Stomach smooth muscle (tissue), 2 donors: ENCODE data around the gene ZNF563.
"Not testable (repeated sequence)": the region's sequence is repeated elsewhere in the genome, so short reads cannot be mapped to it uniquely, and the experiment has no call there.

Experiments used
- H3K27ac ChIP-seq: one replicate; pipeline ENCODE4 v1.7.0; 2013; ENCODE audit warnings: mild to moderate bottlenecking, low read length, inconsistent platforms
- H3K27me3 ChIP-seq, 2 donors: one replicate each; pipeline ENCODE4 v1.7.0; 2013; ENCODE audit warnings: low read length in 2 of 2; ENCODE audit not compliant: insufficient read depth in 2 of 2, control insufficient read depth in 1 of 2
- H3K36me3 ChIP-seq, 2 donors: one replicate each; pipeline ENCODE4 v1.7.0; 2013; ENCODE audit warnings: low read length in 2 of 2; ENCODE audit not compliant: control insufficient read depth in 2 of 2, insufficient read depth in 2 of 2
- H3K4me1 ChIP-seq: one replicate; pipeline ENCODE4 v1.7.0; 2013; ENCODE audit warnings: low read length; ENCODE audit not compliant: control insufficient read depth, insufficient read depth
- H3K4me3 ChIP-seq, 2 donors: one replicate each; pipeline ENCODE4 v1.7.0; 2013; ENCODE audit warnings: low read length in 2 of 2
- H3K9ac ChIP-seq, 2 donors: one replicate each; pipeline ENCODE4 v1.7.0; 2013; ENCODE audit warnings: low read length in 2 of 2, mild to moderate bottlenecking in 1 of 2
- H3K9me3 ChIP-seq, 2 donors: one replicate each; pipeline ENCODE4 v1.7.0; 2013; ENCODE audit warnings: low read length in 2 of 2; ENCODE audit not compliant: control insufficient read depth in 2 of 2
- donor health status: healthy.
- donor health status: Pancreatic carcinoma.

ZNF563 gene

GRCh38 chr19:12333162-12334159, at the start of gene ZNF563:
ZNF563 (minus strand) TSS chr19:12333633; CDS start chr19:12333482, 151 bp downstream.
- Histone ChIP-seq H3K9me3 (no peaks in the 10 kb centered on the region), H3K4me1 (peaks cover 15% of the 10 kb centered on the region), H3K4me3 (peak within 1 kb of the TSS; percentile 88 to 96), H3K9ac (peak within 1 kb of the TSS; percentile 91 to 93), H3K27ac (peak within 1 kb of the TSS; percentile 90), H3K27me3 (no peaks in the 10 kb centered on the region), H3K36me3 (no peaks in the 10 kb centered on the region)

- Histone ChIP-seq H3K4me1 (no peaks in the 10 kb centered on the region), H3K27me3 (no peaks in the 10 kb centered on the region), H3K36me3 (peaks cover 12 to 16% of the 10 kb centered on the region in 2 donors), H3K4me3 (no peak overlapping the region), H3K9me3 (peaks cover 3 to 8% of the 10 kb centered on the region in 2 donors), H3K9ac (no peak overlapping the region), H3K27ac (no peak overlapping the region)
These were observed 47.0 kb upstream of the ZNF563 start for GRCh38 chr19:12380444-12380737.

GRCh38 chr19:12379732-12380443, 46.5 kb upstream of the ZNF563 start:
- peaks cover 3 to 8% of the 10 kb centered on the region in 2 donors for H3K9me3 ChIP-seq
- H3K9ac ChIP-seq = no peak overlapping the region
- peaks cover 12 to 16% of the 10 kb centered on the region in 2 donors for H3K36me3 ChIP-seq
- no peaks in the 10 kb centered on the region for H3K4me1 ChIP-seq
- no peak overlapping the region for H3K4me3 ChIP-seq
- H3K27me3 ChIP-seq = no peaks in the 10 kb centered on the region
- H3K27ac ChIP-seq = no peak overlapping the region

- no peak overlapping the region for H3K4me3 ChIP-seq
- H3K9ac ChIP-seq = no peak overlapping the region
- no peaks in the 10 kb centered on the region for H3K4me1 ChIP-seq
- H3K27ac ChIP-seq = no peak overlapping the region
- H3K9me3 ChIP-seq = peaks cover 0 to 3% of the 10 kb centered on the region in 2 donors
- no peaks in the 10 kb centered on the region for H3K27me3 ChIP-seq
- no peaks in the 10 kb centered on the region for H3K36me3 ChIP-seq
These were observed 40.6 kb upstream of the ZNF563 start for GRCh38 chr19:12374026-12374425.

GRCh38 chr19:12365236-12366162, 32.1 kb upstream of the ZNF563 start, which contains the start of gene ZNF442:
ZNF442 (minus strand) TSS chr19:12365683; CDS start chr19:12363631, 2,052 bp downstream.
- Histone ChIP-seq H3K27ac (peak within 1 kb of the TSS; percentile 90), H3K36me3 (no peaks in the 10 kb centered on the region), H3K27me3 (no peaks in the 10 kb centered on the region), H3K4me1 (peaks cover 12% of the 10 kb centered on the region), H3K9me3 (no peaks in the 10 kb centered on the region), H3K4me3 (peak within 1 kb of the TSS; percentile 83 to 88), H3K9ac (peak within 1 kb of the TSS; percentile 82 to 92)

GRCh38 chr19:12364391-12365235, 31.2 kb upstream of the ZNF563 start:
- no peaks in the 10 kb centered on the region for H3K27me3 ChIP-seq
- peak overlapping the region; percentile 82 to 92 for H3K9ac ChIP-seq
- peak overlapping the region; percentile 90 for H3K27ac ChIP-seq
- no peaks in the 10 kb centered on the region for H3K9me3 ChIP-seq
- peaks cover 12% of the 10 kb centered on the region for H3K4me1 ChIP-seq
- H3K4me3 ChIP-seq = peak overlapping the region; percentile 83 to 88
- no peaks in the 10 kb centered on the region for H3K36me3 ChIP-seq

- not testable (repeated sequence) for H3K27ac ChIP-seq, H3K4me3 ChIP-seq, H3K36me3 ChIP-seq
These were observed 28.8 kb upstream of the ZNF563 start for GRCh38 chr19:12362236-12362635.

GRCh38 chr19:12353375-12353774, 19.9 kb upstream of the ZNF563 start:
- Histone ChIP-seq H3K27me3 (no peaks in the 10 kb centered on the region), H3K9me3 (peaks cover 11 to 13% of the 10 kb centered on the region in 2 donors), H3K4me1 (no peaks in the 10 kb centered on the region), H3K36me3 (peaks cover 15 to 30% of the 10 kb centered on the region in 2 donors), H3K27ac (no peak overlapping the region), H3K4me3 (no peak overlapping the region), H3K9ac (no peak overlapping the region)

More at GRCh38 chr19:12362236-12362635, 28.8 kb upstream of the ZNF563 start:
- H3K9ac ChIP-seq, H3K27me3 ChIP-seq, H3K9me3 ChIP-seq: not testable (repeated sequence)
- H3K4me1 ChIP-seq = peaks cover 12% of the 10 kb centered on the region

GRCh38 chr19:12350890-12351197, 17.4 kb upstream of the ZNF563 start:
- no peaks in the 10 kb centered on the region for H3K27me3 ChIP-seq
- H3K9me3 ChIP-seq = peaks cover 13 to 15% of the 10 kb centered on the region in 2 donors
- H3K36me3 ChIP-seq = peaks cover 15 to 30% of the 10 kb centered on the region in 2 donors
- no peak overlapping the region for H3K9ac ChIP-seq
- H3K4me1 ChIP-seq = no peaks in the 10 kb centered on the region
- no peak overlapping the region for H3K4me3 ChIP-seq
- H3K27ac ChIP-seq = no peak overlapping the region
